IMR-90 (cell line): ENCODE data around the gene LTBP2. TPM values are rescaled to one million over a fixed set of nuclear protein-coding genes. Genes with fewer than 3 reads are reported as not detected.

ENCODE experiments used
- ATAC-seq: fragments of 200-7000 bp; cut with Tn5 transposase; 2 replicates; pipeline ENCODE4 v1.9.1; 2020; ENCODE audit warnings: low read depth, mild to moderate bottlenecking, moderate library complexity
- BruUV-seq: library from RNA; stranded (reverse); fragments of 400-500 nt; replicated peaks from 2 replicates; lab custom pipeline; 2021; lab: Mats Ljungman, UMichigan
- CTCF ChIA-PET: fragments of 300-600 bp; formaldehyde crosslinking; extraction: SDS; loops from one replicate; lab custom pipeline; 2021; ENCODE audit warnings: antibody characterized with exemption; lab: Yijun Ruan, JAX
- POLR2A ChIA-PET: fragments of 300-600 bp; sonication (Branson Sonifier 250); formaldehyde crosslinking; loops from one replicate; lab custom pipeline; 2022; ENCODE audit warnings: antibody characterized with exemption; ENCODE audit not compliant: unreplicated experiment; lab: Charles Lee
- DNase-seq: peaks from one replicate; pipeline ENCODE4 v3.0.0; 2013
- H2AFZ ChIP-seq: replicated peaks from 2 replicates; pipeline ENCODE3; 2013; ENCODE audit warnings: low read length, mild to moderate bottlenecking; ENCODE audit not compliant: poor library complexity
- H2AK5ac ChIP-seq: 2 replicates; pipeline ENCODE4 v1.6.1; 2013; ENCODE audit warnings: low read depth, low read length, inconsistent platforms
- H2AK9ac ChIP-seq: replicated peaks from 2 replicates; pipeline ENCODE3; 2013; ENCODE audit warnings: mild to moderate bottlenecking, low read depth, low read length, moderate library complexity; ENCODE audit not compliant: poor library complexity
- H2BK120ac ChIP-seq: 2 replicates; pipeline ENCODE4 v1.6.1; 2013; ENCODE audit warnings: low read depth, low read length, inconsistent platforms
- H2BK15ac ChIP-seq: 3 replicates; pipeline ENCODE4 v1.6.1; 2013; ENCODE audit warnings: low read depth, low read length, inconsistent platforms
- H2BK20ac ChIP-seq: 2 replicates; pipeline ENCODE4 v1.6.1; 2013; ENCODE audit warnings: low read depth, mild to moderate bottlenecking, inconsistent platforms, low read length, moderate library complexity
- H2BK5ac ChIP-seq: 2 replicates; pipeline ENCODE4 v1.6.1; 2013; ENCODE audit warnings: mild to moderate bottlenecking, low read depth, low read length, inconsistent platforms; ENCODE audit not compliant: poor library complexity, severe bottlenecking
- H3K14ac ChIP-seq: replicated peaks from 2 replicates; pipeline ENCODE4 v1.6.1; 2013; ENCODE audit warnings: low read depth, low read length, inconsistent platforms
- H3K18ac ChIP-seq: 2 replicates; pipeline ENCODE4 v1.6.1; 2013; ENCODE audit warnings: low read depth, low read length, control low read depth
- H3K23ac ChIP-seq: 2 replicates; pipeline ENCODE4 v1.6.1; 2013; ENCODE audit warnings: low read depth, low read length, inconsistent platforms
- H3K27ac ChIP-seq: 2 replicates; pipeline ENCODE4 v1.5.1; 2013; ENCODE audit warnings: mild to moderate bottlenecking, control low read depth, low read length; ENCODE audit not compliant: insufficient read depth
- H3K27me3 ChIP-seq: 2 replicates; pipeline ENCODE4 v1.6.1; 2013; ENCODE audit warnings: low read length; ENCODE audit not compliant: control insufficient read depth, insufficient read depth
- H3K36me3 ChIP-seq: 2 replicates; pipeline ENCODE4 v1.6.1; 2013; ENCODE audit warnings: low read length, mixed read lengths; ENCODE audit not compliant: control insufficient read depth, insufficient read depth
- H3K4ac ChIP-seq: 2 replicates; pipeline ENCODE4 v1.6.1; 2013; ENCODE audit warnings: low read depth, low read length, inconsistent platforms
- H3K4me1 ChIP-seq: 2 replicates; pipeline ENCODE4 v1.6.1; 2013; ENCODE audit warnings: low read length, mixed read lengths; ENCODE audit not compliant: control insufficient read depth, insufficient read depth
- H3K4me2 ChIP-seq: 2 replicates; pipeline ENCODE4 v1.6.1; 2013; ENCODE audit warnings: low read depth, mild to moderate bottlenecking, control low read depth, low read length, moderate library complexity
- H3K4me3 ChIP-seq: 2 replicates; pipeline ENCODE4 v1.5.1; 2013; ENCODE audit warnings: low read depth, mild to moderate bottlenecking, control low read depth, low read length, moderate library complexity; ENCODE audit not compliant: insufficient read depth
- H3K56ac ChIP-seq: 2 replicates; pipeline ENCODE4 v1.6.1; 2013; ENCODE audit warnings: low read length, inconsistent platforms; ENCODE audit not compliant: insufficient read depth; ENCODE audit errors: extremely low read depth
- H3K79me1 ChIP-seq, 2 experiments: 2 replicates each; pipeline ENCODE4 v1.6.1; 2013; ENCODE audit warnings: low read length in 2 of 2, inconsistent platforms in 1 of 2, low read depth in 1 of 2
- H3K9ac ChIP-seq: 2 replicates; pipeline ENCODE4 v1.6.1; 2013; ENCODE audit warnings: low read depth, low read length, control low read depth
- H3K9me1 ChIP-seq: 2 replicates; pipeline ENCODE4 v1.6.1; 2013; ENCODE audit warnings: low read length, inconsistent platforms; ENCODE audit not compliant: insufficient read depth
- H3K9me3 ChIP-seq: 2 replicates; pipeline ENCODE4 v1.6.1; 2013; ENCODE audit warnings: low read length; ENCODE audit not compliant: control insufficient read depth, insufficient read depth
- H4K20me1 ChIP-seq: 2 replicates; pipeline ENCODE4 v1.6.1; 2013; ENCODE audit warnings: low read length, inconsistent platforms; ENCODE audit not compliant: insufficient read depth
- H4K5ac ChIP-seq: 2 replicates; pipeline ENCODE4 v1.6.1; 2013; ENCODE audit warnings: mild to moderate bottlenecking, low read depth, low read length, control low read depth
- H4K8ac ChIP-seq, 2 experiments: 2 replicates each; pipeline ENCODE4 v1.6.1; 2013; ENCODE audit warnings: low read depth in 2 of 2, low read length in 2 of 2, control low read depth in 1 of 2, inconsistent platforms in 1 of 2
- H4K91ac ChIP-seq: 2 replicates; pipeline ENCODE4 v1.6.1; 2013; ENCODE audit warnings: low read depth, low read length, inconsistent platforms; ENCODE audit not compliant: insufficient read depth
- BHLHE40 ChIP-seq: fragments of 150-350 bp; IDR thresholded peaks from 2 replicates; pipeline ENCODE4 v1.6.1; 2016; ENCODE audit warnings: mild to moderate bottlenecking, low read depth, low read length
- CEBPB ChIP-seq: IDR thresholded peaks from 2 replicates; pipeline ENCODE4 v1.6.1; 2012; ENCODE audit warnings: low read depth, low read length, improper control_type of control experiment
- CHD1 ChIP-seq: IDR thresholded peaks from 2 replicates; pipeline ENCODE4 v1.6.1; 2012; ENCODE audit warnings: low read depth, low read length, improper control_type of control experiment
- CTCF ChIP-seq: conservative IDR thresholded peaks from 2 replicates; pipeline ENCODE4 v1.5.1; 2012; ENCODE audit warnings: mild to moderate bottlenecking, low read depth, low read length, improper control_type of control experiment
- ELK1 ChIP-seq: fragments of 150-350 bp; IDR thresholded peaks from 2 replicates; pipeline ENCODE4 v1.6.1; 2016; ENCODE audit warnings: low read depth, mild to moderate bottlenecking, low read length, moderate library complexity, borderline replicate concordance
- FOS ChIP-seq: fragments of 150-350 bp; IDR thresholded peaks from 2 replicates; pipeline ENCODE4 v1.6.1; 2016; ENCODE audit warnings: low read depth, low read length
- MAFK ChIP-seq: IDR thresholded peaks from 2 replicates; pipeline ENCODE4 v1.6.1; 2012; ENCODE audit warnings: low read depth, low read length, improper control_type of control experiment
- MAZ ChIP-seq: IDR thresholded peaks from 2 replicates; pipeline ENCODE4 v1.6.1; 2012; ENCODE audit warnings: low read depth, mild to moderate bottlenecking, low read length, improper control_type of control experiment, moderate library complexity, borderline replicate concordance
- MXI1 ChIP-seq: IDR thresholded peaks from 2 replicates; pipeline ENCODE4 v1.6.1; 2012; ENCODE audit warnings: low read depth, mild to moderate bottlenecking, low read length, moderate library complexity, borderline replicate concordance
- NFE2L2 ChIP-seq: fragments of 150-350 bp; IDR thresholded peaks from 2 replicates; pipeline ENCODE4 v1.6.1; 2016; ENCODE audit warnings: low read depth, mild to moderate bottlenecking, low read length
- POLR2A ChIP-seq: IDR thresholded peaks from 2 replicates; pipeline ENCODE4 v1.6.1; 2012; ENCODE audit warnings: mild to moderate bottlenecking, low read depth, low read length
- RAD21 ChIP-seq: IDR thresholded peaks from 2 replicates; pipeline ENCODE4 v1.6.1; 2012; ENCODE audit warnings: low read length, improper control_type of control experiment
- RCOR1 ChIP-seq: IDR thresholded peaks from 2 replicates; pipeline ENCODE4 v1.6.1; 2012; ENCODE audit warnings: mild to moderate bottlenecking, low read length, improper control_type of control experiment; ENCODE audit not compliant: insufficient replicate concordance
- RFX5 ChIP-seq: IDR thresholded peaks from 2 replicates; pipeline ENCODE4 v1.8.0; 2012; ENCODE audit warnings: low read depth, mild to moderate bottlenecking, low read length, moderate library complexity
- SMC3 ChIP-seq: fragments of 150-350 bp; IDR thresholded peaks from 2 replicates; pipeline ENCODE4 v1.6.1; 2016; ENCODE audit warnings: low read depth, mild to moderate bottlenecking, antibody characterized with exemption, low read length, moderate library complexity
- USF2 ChIP-seq: fragments of 150-350 bp; IDR thresholded peaks from 2 replicates; pipeline ENCODE4 v1.6.1; 2017; ENCODE audit warnings: mild to moderate bottlenecking, antibody characterized with exemption, low read length, low read depth
- WGBS, 2 experiments: methylation state at CpG; one replicate each; pipeline versions ENCODE4 v1.1.5 to v1.1.7; 2013; ENCODE audit warnings: missing lambda C conversion rate in 2 of 2; ENCODE audit not compliant: insufficient read length in 1 of 2; ENCODE audit errors: extremely low coverage in 2 of 2; 5-methylcytosine and 5-hydroxymethylcytosine counted together
- dilution Hi-C: fragments of 300-500 bp; cut with HindIII; formaldehyde crosslinking; loops from one replicate; pipeline ENCODE4 v1.14.3; 2018; ENCODE audit warnings: low sequenced_read_pairs; ENCODE audit not compliant: unreplicated experiment
- in situ Hi-C: fragments of 300-500 bp; cut with MboI; formaldehyde crosslinking; loops from 3 replicates; pipeline ENCODE4 v1.14.3; 2019; ENCODE audit warnings: low sequenced_read_pairs, inconsistent platforms, mixed read lengths
- intact Hi-C: fragments of 100-400 bp; cut with micrococcal nuclease; formaldehyde crosslinking; loops from 2 replicates; pipeline ENCODE4 v1.10.0; 2022
- polyA plus RNA-seq, 3 experiments: library from polyadenylated mRNA; depleted of rRNA; stranded (reverse); fragments of >200 nt; gene quantifications; 2 replicates each; pipeline ENCODE4 v1.2.3, GENCODE V29; 2012; ENCODE audit warnings: low replicate concordance in 1 of 3
- total RNA-seq: library from RNA; depleted of rRNA; stranded (reverse); fragments of >200 nt; gene quantifications from 2 replicates; pipeline ENCODE4 v1.2.3, GENCODE V29; 2012

LTBP2 gene
- total and polyA plus RNA-seq, 2 of the 4 experiments (the other 2 are of a cell fraction), result 23.8 to 79.3 TPM

- Histone ChIP-seq H2BK120ac (no peak overlapping the region), H2BK20ac (no peak overlapping the region), H3K4ac (no peak overlapping the region; the same call in 1 of the 2 replicates), H3K79me1 (peaks cover 0 to 20% of the 10 kb centered on the region in 2 experiments; a peak in 1 of 4 replicates), H3K9ac (no peak overlapping the region), H4K20me1 (no peaks in the 10 kb centered on the region), H2AK5ac (no peak overlapping the region), H3K4me2 (no peak overlapping the region), H2AK9ac (peak overlapping the region; percentile 5), H2BK5ac (no peak overlapping the region), H2AFZ (no peak overlapping the region), H3K4me3 (no peak overlapping the region), H3K23ac (no peak overlapping the region), H3K36me3 (peaks cover 3% of the 10 kb centered on the region; the same call in 1 of the 2 replicates), H3K27me3 (no peaks in the 10 kb centered on the region), H4K5ac (no peak overlapping the region), H3K27ac (no peak overlapping the region), H3K9me1 (peaks cover 18% of the 10 kb centered on the region), H2BK15ac (no peak overlapping the region), H3K9me3 (no peaks in the 10 kb centered on the region), H3K56ac (no peak overlapping the region), H3K4me1 (peaks cover 11% of the 10 kb centered on the region), H4K8ac (no peak overlapping the region), H3K14ac (0 out of 2 replicates have a peak overlapping the region, but pooled peaks have one; percentile 21), H4K91ac (no peak overlapping the region; the same call in 1 of the 2 replicates), H3K18ac (no peak overlapping the region)
- CTCF ChIA-PET, result no interaction called here
- POLR2A ChIA-PET, result interaction anchor here (0.5 kb wide), 1 partner anchor 260 kb away, joined by 3 read pairs; no protein-coding TSS in a partner anchor
- WGBS, 2 experiments, result 20% methylated on average over 2 of the region's 11 CpGs; no CpG with 5 or more reads in 1 of the 2 experiments
- in situ Hi-C loops, result no loop called here
- intact Hi-C loops, result no loop called here
- BruUV-seq, result no TSS peak
- dilution Hi-C loops, result no loop called here
- ATAC-seq, result peak; percentile 50
- no peak for TF ChIP-seq NFE2L2
- TF ChIP-seq FOS, result no peak
- TF ChIP-seq RAD21, result no peak
- no peak for TF ChIP-seq RCOR1
- no peak for TF ChIP-seq BHLHE40
- no peak for TF ChIP-seq POLR2A
- no peak for TF ChIP-seq USF2
- no peak for TF ChIP-seq SMC3
- TF ChIP-seq ELK1, result no peak
- TF ChIP-seq RFX5, result no peak
- TF ChIP-seq CHD1, result no peak
- TF ChIP-seq CEBPB, result no peak
- no peak for TF ChIP-seq MAFK
- TF ChIP-seq MAZ, result no peak
- no peak for TF ChIP-seq CTCF
- TF ChIP-seq MXI1, result no peak
- no peak for DNase-seq
Observed at GRCh38 chr14:74546416-74546815, 65.6 kb downstream of the LTBP2 start.
